ENCODE data around the gene RBBP4.

- TF ChIP-seq EZH2phosphoT487 (IDR thresholded peaks at IDR 0.05; ENCODE audit: insufficient read depth, low read depth) = no peak
- no peak for TF ChIP-seq EZH2 (IDR thresholded peaks at IDR 0.05; ENCODE audit: insufficient read depth, poor library complexity, severe bottlenecking)
These were observed 30.5 kb downstream of the RBBP4 start for GRCh38 chr1:32681509-32681908.
